Aorta (tissue), 5 donors: ENCODE results near the gene TIE1. TPM values are rescaled to one million over a fixed set of nuclear protein-coding genes. Genes with fewer than 3 reads are reported as not detected.

Source experiments
- ATAC-seq: fragments of 200-7000 bp; cut with Tn5 transposase; one replicate; pipeline ENCODE4 v1.9.1; 2022; ENCODE audit warnings: moderate library complexity; ENCODE audit not compliant: low FRiP score
- DNase-seq, 2 donors: peaks; one replicate each; pipeline ENCODE4 v3.0.0-alpha.2; 2020
- H3K27ac ChIP-seq, 2 donors: one replicate each; pipeline ENCODE4 v1.5.1; 2013; ENCODE audit warnings: low read length in 2 of 2, mild to moderate bottlenecking in 2 of 2, moderate library complexity in 2 of 2, control low read depth in 1 of 2, inconsistent platforms in 1 of 2, low read depth in 1 of 2
- H3K27me3 ChIP-seq, 2 donors: one replicate each; pipeline ENCODE4 v1.6.1; 2013; ENCODE audit warnings: control low read depth in 1 of 2, low read length in 1 of 2, mild to moderate bottlenecking in 1 of 2, moderate library complexity in 1 of 2; ENCODE audit not compliant: insufficient read depth in 2 of 2, control insufficient read depth in 1 of 2
- H3K36me3 ChIP-seq, 2 donors: one replicate each; pipeline ENCODE4 v1.6.1; 2013; ENCODE audit warnings: control low read depth in 1 of 2, low read length in 1 of 2, mild to moderate bottlenecking in 1 of 2; ENCODE audit not compliant: insufficient read depth in 2 of 2, control insufficient read depth in 1 of 2
- H3K4me1 ChIP-seq, 2 donors: one replicate each; pipeline ENCODE4 v1.6.1; 2013; ENCODE audit warnings: low read length in 2 of 2, control low read depth in 1 of 2, mild to moderate bottlenecking in 1 of 2, moderate library complexity in 1 of 2; ENCODE audit not compliant: insufficient read depth in 2 of 2, control insufficient read depth in 1 of 2
- H3K4me3 ChIP-seq, 2 donors: one replicate each; pipeline ENCODE4 v1.5.1; 2013; ENCODE audit warnings: low read length in 2 of 2, control low read depth in 1 of 2, mild to moderate bottlenecking in 1 of 2
- H3K9me3 ChIP-seq: one replicate; pipeline ENCODE4 v1.6.1; 2013; ENCODE audit warnings: mild to moderate bottlenecking, low read length; ENCODE audit not compliant: control insufficient read depth
- WGBS, 2 donors: extraction: QIAGEN DNeasy Blood & Tissue Kit; methylation state at CpG; one replicate each; pipeline ENCODE4 v1.1.7; 2013; 5-methylcytosine and 5-hydroxymethylcytosine counted together
- intact Hi-C, 2 donors: fragments of 100-400 bp; cut with DNase I; formaldehyde crosslinking; loops; one replicate each; pipeline versions ENCODE4 v1.14.2 to v1.15.0; 2022
- polyA plus RNA-seq, 2 donors: library from polyadenylated mRNA; stranded (reverse); fragments of 200-250 nt; gene quantifications; one replicate each; pipeline ENCODE4 v1.2.3, GENCODE V29; 2013
- total RNA-seq, 2 donors: library from RNA; stranded (reverse); fragmentation: NEBNext Ultra II Directional; extraction: Animal tissue kit (Norgen Biotek cat#: 25700); gene quantifications; one replicate each; pipeline ENCODE4 v1.2.1, GENCODE V29; 2021
- donor health status: healthy with polysubstance abuse.
- donor health status: Bipolar disorder and iron deficiency.
- donor health status: DM: no; HTN: no; CAD: no.
- donor health status: DM: no; HTN: no; CAD: no.
- donor health status: DM: yes; HTN: yes; CAD: no.

The TIE1 gene
- total and polyA plus RNA-seq, 4 donors: 4.0 to 65.3 (median 22.6) TPM

GRCh38 chr1:43288058-43288784 is 12.6 kb upstream of the TIE1 start:
- H3K36me3 ChIP-seq: no peaks in the 10 kb centered on the region
- DNase-seq (peak in 1 of 2 donors; percentile 33), ATAC-seq (no peak)
- H3K9me3 ChIP-seq: no peaks in the 10 kb centered on the region
- no peak overlapping the region for H3K27ac ChIP-seq
- WGBS, 2 donors: 84% methylated on average over 9 of the region's 9 CpGs
- no peak overlapping the region for H3K4me3 ChIP-seq
- H3K4me1 ChIP-seq: no peaks in the 10 kb centered on the region
- intact Hi-C loops: no loop called here
- H3K27me3 ChIP-seq: no peaks in the 10 kb centered on the region

- no peaks in the 10 kb centered on the region for H3K36me3 ChIP-seq
- H3K27ac ChIP-seq: no peak overlapping the region
- intact Hi-C loops: no loop called here
- H3K9me3 ChIP-seq: no peaks in the 10 kb centered on the region
- H3K27me3 ChIP-seq: no peaks in the 10 kb centered on the region
- no peak for ATAC-seq
- DNase-seq: no peak
- no peak overlapping the region for H3K4me3 ChIP-seq
- no peaks in the 10 kb centered on the region for H3K4me1 ChIP-seq
- 67% methylated on average over 12 of the region's 12 CpGs for WGBS, 2 donors
These were observed 11.7 kb upstream of the TIE1 start for GRCh38 chr1:43288785-43289706.

- H3K36me3 ChIP-seq: no peaks in the 10 kb centered on the region
- H3K4me3 ChIP-seq: no peak overlapping the region
- DNase-seq: no peak
- no peaks in the 10 kb centered on the region for H3K9me3 ChIP-seq
- 83 to 90% methylated on average over 7 of the region's 7 CpGs for WGBS, 2 donors
- H3K27ac ChIP-seq: no peak overlapping the region
- H3K27me3 ChIP-seq: no peaks in the 10 kb centered on the region
- ATAC-seq: no peak
- H3K4me1 ChIP-seq: no peaks in the 10 kb centered on the region
- intact Hi-C loops: no loop called here
These were observed 8.6 kb upstream of the TIE1 start for GRCh38 chr1:43292216-43292615.

- no peak overlapping the region for H3K4me3 ChIP-seq
- no peaks in the 10 kb centered on the region for H3K9me3 ChIP-seq
- intact Hi-C loops: no loop called here
- H3K27ac ChIP-seq: no peak overlapping the region
- H3K4me1 ChIP-seq: no peaks in the 10 kb centered on the region
- no peak for ATAC-seq
- DNase-seq: no peak
- no peaks in the 10 kb centered on the region for H3K36me3 ChIP-seq
- no peaks in the 10 kb centered on the region for H3K27me3 ChIP-seq
- 88 to 90% methylated on average over 5 of the region's 5 CpGs for WGBS, 2 donors
These were observed 8.1 kb upstream of the TIE1 start for GRCh38 chr1:43292679-43293078.

GRCh38 chr1:43293176-43293575 is 7.6 kb upstream of the TIE1 start:
- H3K4me3 ChIP-seq: no peak overlapping the region
- ATAC-seq (no peak), DNase-seq (no peak)
- no peaks in the 10 kb centered on the region for H3K9me3 ChIP-seq
- no peaks in the 10 kb centered on the region for H3K4me1 ChIP-seq
- no peaks in the 10 kb centered on the region for H3K27me3 ChIP-seq
- H3K27ac ChIP-seq: no peak overlapping the region
- WGBS, 2 donors: 89 to 93% methylated on average over 2 of the region's 2 CpGs
- H3K36me3 ChIP-seq: no peaks in the 10 kb centered on the region
- intact Hi-C loops: no loop called here

GRCh38 chr1:43293896-43294760 is 6.7 kb upstream of the TIE1 start:
- Histone ChIP-seq H3K4me3 (no peak overlapping the region), H3K27ac (no peak overlapping the region), H3K27me3 (no peaks in the 10 kb centered on the region), H3K36me3 (no peaks in the 10 kb centered on the region), H3K9me3 (no peaks in the 10 kb centered on the region), H3K4me1 (no peaks in the 10 kb centered on the region)
- WGBS, 2 donors: 86 to 90% methylated on average over 7 of the region's 7 CpGs
- no peak for DNase-seq
- peak; percentile 45 for ATAC-seq
- intact Hi-C loops: no loop called here

- H3K36me3 ChIP-seq: no peaks in the 10 kb centered on the region
- WGBS, 2 donors: 96 to 97% methylated on average over 8 of the region's 8 CpGs
- no peaks in the 10 kb centered on the region for H3K27me3 ChIP-seq
- no peak overlapping the region for H3K4me3 ChIP-seq
- H3K9me3 ChIP-seq: no peaks in the 10 kb centered on the region
- no peaks in the 10 kb centered on the region for H3K4me1 ChIP-seq
- ATAC-seq (no peak), DNase-seq (no peak)
- H3K27ac ChIP-seq: no peak overlapping the region
- intact Hi-C loops: loop anchor here in 1 of 2 donors (5.0 kb wide), 1 partner anchor 1097 kb away; no protein-coding TSS in a partner anchor
These were observed 6.0 kb upstream of the TIE1 start for GRCh38 chr1:43294761-43295160.

GRCh38 chr1:43296207-43296606 is 4.6 kb upstream of the TIE1 start:
- Histone ChIP-seq H3K4me3 (no peak overlapping the region), H3K27ac (no peak overlapping the region), H3K9me3 (no peaks in the 10 kb centered on the region), H3K4me1 (no peaks in the 10 kb centered on the region), H3K36me3 (no peaks in the 10 kb centered on the region), H3K27me3 (no peaks in the 10 kb centered on the region)
- intact Hi-C loops: loop anchor here in 1 of 2 donors (5.0 kb wide), 1 partner anchor 1099 kb away; no protein-coding TSS in a partner anchor
- 21 to 33% methylated on average over 1 of the region's 1 CpG for WGBS, 2 donors
- DNase-seq: no peak
- no peak for ATAC-seq
